HepG2 (cell line): ENCODE results near the gene BACE1-AS. TPM values are rescaled to one million over a fixed set of nuclear protein-coding genes. Genes with fewer than 3 reads are reported as not detected.

Experiments used
- ATAC-seq: fragments of 200-7000 bp; cut with Tn5 transposase; 3 replicates; pipeline ENCODE4 v1.9.1; 2020; ENCODE audit warnings: mild to moderate bottlenecking, moderate library complexity
- BruUV-seq: library from RNA; stranded (reverse); fragments of 400-500 nt; replicated peaks from 2 replicates; lab custom pipeline; 2021; lab: Mats Ljungman, UMichigan
- CTCF ChIA-PET: fragments of 300-600 bp; formaldehyde crosslinking; extraction: SDS; loops from one replicate; lab custom pipeline; 2021; ENCODE audit warnings: low total read pairs, inconsistent platforms, low intra/inter-chr PET ratio; lab: Yijun Ruan, JAX
- POLR2A ChIA-PET: fragments of 350-600 bp; sonication (Branson Sonifier 250); formaldehyde crosslinking; loops from one replicate; lab custom pipeline; 2020; ENCODE audit warnings: antibody characterized with exemption, inconsistent platforms; lab: Yijun Ruan, JAX
- DNase-seq: peaks from one replicate; pipeline ENCODE4 v3.0.0-alpha.2; 2015; ENCODE audit warnings: low spot score
- FAIRE-seq: peaks from 3 replicates; lab custom pipeline; 2011; peaks lifted over from hg19 to GRCh38; lab: Jason Lieb, UNC
- H2AFZ ChIP-seq: one replicate; pipeline ENCODE4 v1.6.1; 2011; ENCODE audit warnings: low read length, inconsistent platforms
- H3K27ac ChIP-seq: fragments of 300-600 bp; 3 replicates; pipeline ENCODE4 v1.8.0; 2011; ENCODE audit warnings: mixed run types, mild to moderate bottlenecking, mixed read lengths, low read length, inconsistent platforms; ENCODE audit not compliant: insufficient read depth; ENCODE audit errors: extremely low read length
- H3K27me3 ChIP-seq, 2 experiments: fragments of 200-600 bp in 1 of 2; 2 replicates in 1 of 2; 3 replicates in 1 of 2; pipeline versions ENCODE4 v1.6.0 to v1.8.0; 2011; ENCODE audit warnings: low read length in 2 of 2, mild to moderate bottlenecking in 2 of 2, moderate library complexity in 2 of 2, inconsistent platforms in 1 of 2; ENCODE audit not compliant: insufficient read depth in 2 of 2, control insufficient read depth in 1 of 2
- H3K36me3 ChIP-seq, 2 experiments: fragments of 200-600 bp in 1 of 2; replicated peaks in 1 of 2; 2 replicates in 1 of 2; 3 replicates in 1 of 2; pipeline versions ENCODE4 v1.5.1 to v1.8.0; 2011; ENCODE audit warnings: low read length in 2 of 2, inconsistent platforms in 1 of 2; ENCODE audit not compliant: insufficient read depth in 2 of 2, control insufficient read depth in 1 of 2
- H3K4me1 ChIP-seq: 2 replicates; pipeline ENCODE4 v1.5.1; 2012; ENCODE audit warnings: low read length, inconsistent platforms; ENCODE audit not compliant: insufficient read depth
- H3K4me2 ChIP-seq: 2 replicates; pipeline ENCODE4 v1.6.0; 2011; ENCODE audit warnings: low read depth, low read length, inconsistent platforms
- H3K4me3 ChIP-seq, 3 experiments: fragments of 200-600 bp in 1 of 3; sonication (generic), shearing (Covaris generic) in 1 of 3; replicated peaks in 1 of 3; 2 replicates each; pipeline ENCODE4 v1.5.1; 2011 to 2016; ENCODE audit warnings: low read length in 3 of 3, inconsistent platforms in 2 of 3, low read depth in 2 of 3, mild to moderate bottlenecking in 2 of 3, control low read depth in 1 of 3, mixed read lengths in 1 of 3; ENCODE audit not compliant: insufficient read depth in 1 of 3
- H3K79me2 ChIP-seq: one replicate; pipeline ENCODE4 v1.6.1; 2011; ENCODE audit warnings: low read length, inconsistent platforms; ENCODE audit not compliant: insufficient read depth
- H3K9ac ChIP-seq: 2 replicates; pipeline ENCODE4 v1.6.0; 2011; ENCODE audit warnings: mild to moderate bottlenecking, low read depth, low read length, inconsistent platforms; ENCODE audit not compliant: insufficient read depth
- H3K9me3 ChIP-seq: 2 replicates; pipeline ENCODE4 v1.5.1; 2012; ENCODE audit warnings: mild to moderate bottlenecking, low read length
- H4K20me1 ChIP-seq: 2 replicates; pipeline ENCODE4 v1.6.0; 2011; ENCODE audit warnings: inconsistent platforms, mild to moderate bottlenecking, low read length, moderate library complexity; ENCODE audit not compliant: insufficient read depth
- ATF2 ChIP-seq: sonication (generic); formaldehyde crosslinking; IDR thresholded peaks from 2 replicates; pipeline ENCODE4 v1.4.0; 2020; ENCODE audit warnings: missing genetic modification reagents
- HNRNPH1 ChIP-seq: fragments of 200-400 bp; formaldehyde crosslinking; optimal IDR thresholded peaks from 2 replicates; pipeline ENCODE3; 2017; ENCODE audit warnings: mild to moderate bottlenecking, low read depth, low read length
- PHF21A ChIP-seq: sonication (generic); formaldehyde crosslinking; IDR thresholded peaks from 2 replicates; pipeline ENCODE4 v1.5.0; 2020; ENCODE audit warnings: mild to moderate bottlenecking, missing genetic modification reagents
- SNAPC4 ChIP-seq: sonication (generic); formaldehyde crosslinking; IDR thresholded peaks from 2 replicates; pipeline ENCODE4 v1.4.0; 2020; ENCODE audit warnings: mild to moderate bottlenecking, missing genetic modification reagents
- ZFP36 ChIP-seq: fragments of 150-350 bp; IDR thresholded peaks from 2 replicates; pipeline ENCODE4 v1.6.1; 2018; ENCODE audit warnings: borderline replicate concordance, low read length, low read depth; ENCODE audit not compliant: partially characterized antibody
- ZNF496 ChIP-seq: sonication (generic); formaldehyde crosslinking; IDR thresholded peaks from 2 replicates; pipeline ENCODE4 v1.8.1; 2023; ENCODE audit warnings: mild to moderate bottlenecking, moderate library complexity, missing genetic modification reagents; ENCODE audit not compliant: insufficient replicate concordance
- ZNF652 ChIP-seq: IDR thresholded peaks from 2 replicates; pipeline ENCODE4 v1.6.1; 2016; ENCODE audit warnings: low read depth, borderline replicate concordance
- WGBS: methylation state at CpG from one replicate; pipeline ENCODE4 v1.1.6; 2017; ENCODE audit warnings: low lambda C conversion rate; 5-methylcytosine and 5-hydroxymethylcytosine counted together
- in situ Hi-C: cut with HindIII; loops from 2 replicates; pipeline ENCODE4 v1.10.0; 2017; ENCODE audit warnings: low pct_unique_long_range_greater_than_20kb; ENCODE audit not compliant: extremely low pct_ligation_motif_present
- intact Hi-C: fragments of 100-400 bp; cut with micrococcal nuclease; formaldehyde crosslinking; loops from one replicate; pipeline ENCODE4 v1.10.0; 2022; ENCODE audit not compliant: unreplicated experiment
- polyA plus RNA-seq, 8 experiments: library from polyadenylated mRNA; depleted of rRNA in 3 of 8; stranded (reverse) in 7 of 8; unstranded in 1 of 8; fragments of >200 nt; fragmentation: Illumina TruSeq in 4 of 8; extraction: Trizol in 4 of 8; gene quantifications; 2 replicates each; pipeline versions ENCODE4 v1.2.1 to v1.2.3, GENCODE V29; 2011 to 2016; ENCODE audit warnings: low read depth in 4 of 8, missing spikeins in 1 of 8, mixed read lengths in 1 of 8; ENCODE audit not compliant: insufficient read depth in 1 of 8
- total RNA-seq, 5 experiments: library from RNA; depleted of rRNA; stranded (reverse); fragments of >200 nt; fragmentation: Illumina TruSeq; extraction: Trizol; gene quantifications; 2 replicates each; pipeline ENCODE4 v1.2.3, GENCODE V29; 2016; ENCODE audit warnings: low read depth in 1 of 5

Gene BACE1-AS
- total and polyA plus RNA-seq, 2 of the 13 experiments (the other 11 are each of a cell fraction or from before 2014, with no cell fraction given): 2.0 to 3.9 TPM

GRCh38 chr11:117289795-117290194, 1.4 kb upstream of the BACE1-AS start (continued):
- TF ChIP-seq HNRNPH1 (no peak), ZNF652 (CRISPR knock-in tag) (no peak), ZNF496 (CRISPR knock-in tag) (no peak), ATF2 (CRISPR knock-in tag) (no peak)
- TF ChIP-seq, all 625 proteins: peak for 0

- Histone ChIP-seq H3K4me2 (no peak overlapping the region), H3K27me3 (no peaks in the 10 kb centered on the region), H3K27ac (no peak overlapping the region), H4K20me1 (no peaks in the 10 kb centered on the region), H2AFZ (no peak overlapping the region), H3K79me2 (no peaks in the 10 kb centered on the region), H3K9me3 (no peaks in the 10 kb centered on the region), H3K9ac (no peak overlapping the region), H3K4me3 (no peak overlapping the region), H3K36me3 (peaks cover 4 to 28% of the 10 kb centered on the region in 2 experiments; a peak in 3 of 5 replicates), H3K4me1 (peaks cover 5% of the 10 kb centered on the region; the same call in 1 of the 2 replicates)
- POLR2A ChIA-PET: no interaction called here
- no peak for ATAC-seq
- no peak for FAIRE-seq
- CTCF ChIA-PET: no interaction called here
- WGBS: 89% methylated on average over 2 of the region's 2 CpGs
- no TSS peak for BruUV-seq
- DNase-seq: no peak
- TF ChIP-seq PHF21A (CRISPR knock-in tag) (no peak), ZFP36 (no peak), SNAPC4 (CRISPR knock-in tag) (no peak)
- in situ Hi-C loops (no loop called here), intact Hi-C loops (no loop called here)
Measured at GRCh38 chr11:117292616-117293015, 1.5 kb downstream of the BACE1-AS start.
